Activated CD4-positive, alpha-beta T cell treated with anti-CD3 and anti-CD28 coated beads, Interleukin-2, Interleukin-4, amounts not matched to agents 100 ng/mL and 50 ng/mL, durations not matched to agents 16 hours and 8 hours (primary cell): ENCODE results near the gene MOAP1.
"Not testable (repeated sequence)": the region's sequence is repeated elsewhere in the genome, so short reads cannot be mapped to it uniquely, and the experiment has no call there.

Experiments used
- DNase-seq: peaks from one replicate; pipeline ENCODE4 v3.0.0-alpha.2; 2020; ENCODE audit warnings: low spot score

The MOAP1 gene

GRCh38 chr14:93185349-93185720 is 638 bp upstream of the MOAP1 start:
- DNase-seq: no peak

GRCh38 chr14:93183596-93184317 is 940 bp downstream of the MOAP1 start:
- DNase-seq: no peak

- DNase-seq: no peak
These were observed 9.2 kb downstream of the MOAP1 start for GRCh38 chr14:93175492-93175891.

DNA sequence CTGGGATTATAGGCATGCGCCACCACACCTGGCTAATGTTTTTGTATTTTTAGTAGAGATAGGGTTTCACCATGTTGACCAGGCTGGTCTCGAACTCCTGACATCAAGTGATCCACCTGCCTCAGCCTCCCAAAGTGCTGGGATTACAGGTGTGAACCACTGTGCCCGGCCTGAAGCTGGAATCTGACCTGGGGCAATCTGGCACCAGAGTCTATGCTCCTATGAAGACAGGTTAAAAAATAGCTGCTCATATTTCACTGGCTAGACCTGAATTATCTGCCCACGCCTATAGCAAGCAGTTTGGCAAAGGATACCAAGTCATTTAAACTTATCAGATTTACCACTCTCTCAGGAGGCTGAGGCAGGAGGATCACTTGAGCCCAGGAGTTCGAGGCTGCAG is 10.0 kb downstream of the MOAP1 start:
- DNase-seq: not testable (repeated sequence)

DNA sequence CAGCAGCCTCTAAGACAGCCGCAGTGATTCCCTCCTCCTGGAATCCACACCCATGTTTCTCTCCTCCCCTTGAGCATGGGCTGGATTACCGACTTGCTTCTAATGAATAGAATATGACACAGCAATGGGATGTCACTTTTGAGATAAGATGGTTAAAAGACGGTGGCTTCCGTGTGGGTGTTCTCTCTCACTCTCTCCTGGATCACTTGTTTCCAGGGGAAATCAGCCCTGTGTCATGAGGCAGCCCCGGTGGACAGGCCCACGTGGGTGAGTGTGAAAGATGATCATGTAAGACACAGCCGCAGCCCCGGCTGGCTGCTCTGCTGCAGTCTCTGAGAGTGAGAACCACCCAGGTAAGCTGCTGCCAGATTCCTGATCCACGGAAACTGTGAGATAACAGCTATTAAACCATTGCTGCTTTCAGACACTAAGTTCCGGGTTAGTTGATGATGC is 10.7 kb downstream of the MOAP1 start:
- DNase-seq: no peak

GRCh38 chr14:93171376-93171775 is 13.3 kb downstream of the MOAP1 start:
- DNase-seq: no peak

DNA sequence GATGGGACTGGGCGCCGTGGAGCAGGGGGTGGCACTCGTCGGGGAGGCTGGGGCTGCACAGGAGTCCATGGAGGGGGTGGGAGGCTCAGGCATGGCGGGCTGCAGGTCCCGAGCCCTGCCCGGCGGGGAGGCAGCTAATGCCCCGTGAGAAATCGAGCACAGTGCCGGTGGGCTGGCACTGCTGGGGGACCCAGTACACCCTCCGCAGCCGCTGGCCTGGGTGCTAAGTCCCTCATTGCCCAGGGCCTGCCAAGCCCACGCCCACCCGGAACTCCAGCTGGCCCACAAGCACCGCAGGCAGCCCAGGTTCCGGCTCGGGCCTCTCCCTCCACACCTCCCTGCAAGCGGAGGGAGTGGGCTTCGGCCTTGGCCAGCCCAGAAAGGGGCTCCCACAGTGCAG is 14.6 kb downstream of the MOAP1 start:
- not testable (repeated sequence) for DNase-seq

GRCh38 chr14:93169619-93170018 is 15.1 kb downstream of the MOAP1 start:
- DNase-seq: not testable (repeated sequence)

GRCh38 chr14:93168610-93169009 is 16.1 kb downstream of the MOAP1 start:
- not testable (repeated sequence) for DNase-seq

DNA sequence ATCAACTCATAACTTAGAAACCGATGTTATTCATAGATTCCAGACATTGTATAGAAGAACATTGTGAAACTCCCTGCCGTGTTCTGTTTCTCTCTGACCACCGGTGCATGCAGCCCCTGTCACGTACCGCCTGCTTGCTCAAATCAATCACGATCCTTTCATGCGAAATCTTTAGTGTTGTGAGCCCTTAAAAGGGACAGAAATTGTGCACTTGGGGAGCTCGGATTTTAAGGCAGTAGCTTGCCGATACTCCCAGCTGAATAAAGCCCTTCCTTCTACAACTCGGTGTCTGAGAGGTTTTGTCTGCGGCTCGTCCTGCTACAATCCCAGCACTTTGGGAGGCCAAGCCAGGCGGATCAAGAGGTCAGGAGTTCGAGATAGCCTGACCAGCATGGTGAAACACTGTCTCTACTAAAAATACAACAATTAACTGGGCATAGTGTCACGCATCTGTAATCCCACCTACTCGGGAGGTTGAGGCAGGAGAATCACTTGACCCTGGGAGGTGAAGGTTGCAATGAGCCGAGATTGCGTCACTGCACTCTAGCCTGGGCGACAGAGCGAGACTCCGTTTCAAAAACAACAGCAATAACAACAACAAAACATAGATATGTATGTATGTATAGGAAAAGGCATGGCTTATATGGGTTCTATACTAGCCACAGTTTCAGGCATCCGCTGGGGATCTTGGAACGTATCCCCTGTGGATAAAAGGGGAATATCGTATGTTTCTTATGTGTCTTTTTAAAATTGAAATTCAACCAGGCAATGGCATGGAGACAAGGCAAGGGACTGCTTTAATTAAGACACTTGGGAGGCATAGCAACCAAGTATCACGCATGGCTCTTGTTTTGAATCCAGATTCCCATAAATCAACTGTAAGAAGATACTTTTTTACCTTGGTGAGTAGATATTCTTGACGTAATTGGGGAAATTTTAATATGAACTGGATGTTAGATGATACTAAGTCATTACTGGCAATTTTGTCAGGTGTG is 19.1 kb downstream of the MOAP1 start:
- DNase-seq: not testable (repeated sequence)

GRCh38 chr14:93163564-93163963 is 21.1 kb downstream of the MOAP1 start:
- no peak for DNase-seq

DNA sequence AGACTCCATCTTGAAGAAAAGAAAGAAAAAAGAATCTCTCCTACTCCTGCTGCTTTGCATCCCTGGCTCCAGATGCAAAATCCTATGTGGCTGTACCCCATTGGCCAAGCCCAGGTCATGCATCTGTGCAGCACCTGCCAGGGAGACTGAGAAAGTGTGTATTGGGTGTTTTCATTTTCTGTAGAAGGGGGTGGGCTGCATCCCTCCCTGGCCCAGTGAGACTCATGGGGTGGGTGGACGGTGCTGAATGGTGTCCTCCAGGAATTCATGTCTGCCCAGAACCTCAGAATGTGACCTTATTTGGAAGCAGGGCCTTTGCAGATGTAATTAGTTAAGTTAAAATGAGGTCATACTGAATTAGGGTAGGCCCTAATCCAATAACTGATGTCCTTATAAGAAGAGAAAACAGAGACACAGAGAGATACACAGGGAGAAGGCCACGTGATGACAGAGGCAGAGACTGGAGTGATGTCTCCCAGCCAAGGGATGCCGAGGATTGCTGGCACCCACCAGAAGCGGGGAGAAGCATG is 23.2 kb downstream of the MOAP1 start:
- no peak for DNase-seq

DNA sequence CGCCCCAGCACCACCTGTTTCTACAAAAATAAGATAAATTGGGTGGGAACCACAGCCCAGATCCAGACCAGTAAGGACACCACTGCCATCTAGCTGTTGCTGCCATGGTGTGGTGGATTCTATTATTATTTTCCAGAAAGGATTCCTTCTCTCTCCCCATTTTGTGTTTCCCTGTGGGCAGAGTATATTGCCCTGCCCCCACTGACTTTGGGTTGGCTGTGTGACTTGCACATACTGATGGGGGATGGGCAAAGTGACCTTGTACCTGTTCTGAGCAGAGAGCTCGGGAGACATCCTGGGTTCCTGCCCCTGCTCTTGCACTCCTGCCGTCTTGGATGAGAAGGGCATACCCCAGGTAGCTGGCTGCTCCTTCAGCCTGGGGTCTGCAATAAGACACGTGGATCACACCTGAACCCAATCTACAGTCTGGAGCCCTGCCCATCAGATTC is 24.3 kb downstream of the MOAP1 start:
- DNase-seq: no peak

- DNase-seq: not testable (repeated sequence)
These were observed 24.9 kb downstream of the MOAP1 start for GRCh38 chr14:93159625-93160352.

GRCh38 chr14:93158349-93158748 is 26.3 kb downstream of the MOAP1 start:
- not testable (repeated sequence) for DNase-seq

DNA sequence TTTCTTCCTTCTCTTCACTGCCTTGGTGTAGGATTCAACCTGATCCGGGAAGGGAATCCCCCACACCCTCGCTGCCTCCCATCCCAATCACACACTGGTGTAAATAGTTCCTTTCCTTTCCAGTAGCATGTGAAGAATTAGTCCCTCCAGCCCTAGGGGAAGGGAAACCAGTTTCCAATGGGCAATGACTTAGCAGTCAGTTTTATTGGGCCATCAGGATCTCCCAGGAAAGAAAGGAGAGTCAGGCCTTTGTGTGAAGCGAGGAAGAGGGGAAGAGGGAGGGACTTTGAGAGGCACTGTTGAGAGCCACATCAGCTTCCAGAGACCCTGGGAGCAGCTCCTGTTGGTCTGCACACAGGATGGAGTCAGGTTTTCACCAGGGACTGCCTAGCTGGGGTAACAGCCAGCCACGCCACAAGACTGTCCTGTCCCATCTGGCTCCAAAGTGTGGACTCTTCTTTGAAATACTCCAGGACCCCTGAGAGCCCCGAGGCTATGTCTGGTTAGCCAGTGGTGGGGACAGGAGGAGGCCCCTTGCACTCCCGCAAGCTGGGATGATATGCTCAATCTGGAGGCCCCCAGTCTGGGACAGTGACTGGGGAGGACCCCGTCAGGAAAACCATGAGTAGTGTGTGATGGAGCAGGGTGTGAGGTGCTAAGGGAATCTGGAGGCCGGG is 27.9 kb downstream of the MOAP1 start:
- DNase-seq: no peak

DNA sequence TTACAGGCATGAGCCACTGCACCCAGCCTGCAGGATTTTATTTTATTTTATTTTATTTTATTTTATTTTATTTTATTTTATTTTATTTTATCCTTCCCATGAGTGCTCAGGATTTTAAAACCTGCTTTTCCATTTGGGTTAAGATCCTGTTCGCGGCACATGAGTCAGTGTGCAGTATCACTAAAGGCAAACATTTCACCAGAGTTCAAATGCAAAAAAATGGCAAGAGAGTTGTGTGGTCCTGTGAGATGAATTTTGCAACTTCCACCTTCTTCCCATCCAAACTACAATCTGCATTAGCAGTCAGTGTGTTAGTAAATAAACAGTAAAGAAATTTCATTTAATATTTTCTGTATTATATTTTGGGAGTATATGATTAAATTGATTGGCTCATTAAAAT is 29.0 kb downstream of the MOAP1 start:
- no peak for DNase-seq

- DNase-seq: no peak
These were observed 31.6 kb downstream of the MOAP1 start for GRCh38 chr14:93153121-93153520.

GRCh38 chr14:93150227-93151208 is 34.2 kb downstream of the MOAP1 start:
- DNase-seq: no peak

DNA sequence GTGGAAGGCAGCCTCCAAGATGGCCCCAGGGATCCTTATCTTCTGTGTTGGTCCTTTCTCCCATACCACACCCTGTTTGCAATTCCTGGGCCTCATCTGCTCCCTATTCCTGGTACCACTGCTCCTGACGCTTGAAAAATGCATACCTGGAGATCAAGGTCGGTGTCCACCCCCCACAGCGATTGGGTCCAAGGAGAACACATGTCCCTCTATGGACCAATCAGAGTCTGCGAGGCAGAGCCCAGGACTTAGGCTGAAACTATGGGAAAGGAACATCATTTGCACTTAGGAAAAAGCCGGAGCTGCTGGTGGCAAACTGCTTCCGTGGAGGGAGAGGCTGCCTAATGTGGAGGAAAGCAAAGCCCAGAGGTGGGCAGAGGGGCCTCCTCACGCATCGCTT is 35.7 kb downstream of the MOAP1 start:
- DNase-seq: no peak
